HepG2 (cell line): Measurements from ENCODE around the gene IFT80. TPM values are rescaled to one million over a fixed set of nuclear protein-coding genes. Genes with fewer than 3 reads are reported as not detected.

ENCODE experiments used
- ATAC-seq: fragments of 200-7000 bp; cut with Tn5 transposase; 3 replicates; pipeline ENCODE4 v1.9.1; 2020; ENCODE audit warnings: mild to moderate bottlenecking, moderate library complexity
- BruUV-seq: library from RNA; stranded (reverse); fragments of 400-500 nt; replicated peaks from 2 replicates; lab custom pipeline; 2021; lab: Mats Ljungman, UMichigan
- CTCF ChIA-PET: fragments of 300-600 bp; formaldehyde crosslinking; extraction: SDS; loops from one replicate; lab custom pipeline; 2021; ENCODE audit warnings: low total read pairs, inconsistent platforms, low intra/inter-chr PET ratio; lab: Yijun Ruan, JAX
- POLR2A ChIA-PET: fragments of 350-600 bp; sonication (Branson Sonifier 250); formaldehyde crosslinking; loops from one replicate; lab custom pipeline; 2020; ENCODE audit warnings: antibody characterized with exemption, inconsistent platforms; lab: Yijun Ruan, JAX
- DNase-seq: peaks from one replicate; pipeline ENCODE4 v3.0.0-alpha.2; 2015; ENCODE audit warnings: low spot score
- FAIRE-seq: peaks from 3 replicates; lab custom pipeline; 2011; peaks lifted over from hg19 to GRCh38; lab: Jason Lieb, UNC
- H2AFZ ChIP-seq: one replicate; pipeline ENCODE4 v1.6.1; 2011; ENCODE audit warnings: low read length, inconsistent platforms
- H3K27ac ChIP-seq: fragments of 300-600 bp; 3 replicates; pipeline ENCODE4 v1.8.0; 2011; ENCODE audit warnings: mixed run types, mild to moderate bottlenecking, mixed read lengths, low read length, inconsistent platforms; ENCODE audit not compliant: insufficient read depth; ENCODE audit errors: extremely low read length
- H3K27me3 ChIP-seq, 2 experiments: fragments of 200-600 bp in 1 of 2; 2 replicates in 1 of 2; 3 replicates in 1 of 2; pipeline versions ENCODE4 v1.6.0 to v1.8.0; 2011; ENCODE audit warnings: low read length in 2 of 2, mild to moderate bottlenecking in 2 of 2, moderate library complexity in 2 of 2, inconsistent platforms in 1 of 2; ENCODE audit not compliant: insufficient read depth in 2 of 2, control insufficient read depth in 1 of 2
- H3K36me3 ChIP-seq, 2 experiments: fragments of 200-600 bp in 1 of 2; replicated peaks in 1 of 2; 2 replicates in 1 of 2; 3 replicates in 1 of 2; pipeline versions ENCODE4 v1.5.1 to v1.8.0; 2011; ENCODE audit warnings: low read length in 2 of 2, inconsistent platforms in 1 of 2; ENCODE audit not compliant: insufficient read depth in 2 of 2, control insufficient read depth in 1 of 2
- H3K4me1 ChIP-seq: 2 replicates; pipeline ENCODE4 v1.5.1; 2012; ENCODE audit warnings: low read length, inconsistent platforms; ENCODE audit not compliant: insufficient read depth
- H3K4me2 ChIP-seq: 2 replicates; pipeline ENCODE4 v1.6.0; 2011; ENCODE audit warnings: low read depth, low read length, inconsistent platforms
- H3K4me3 ChIP-seq, 3 experiments: fragments of 200-600 bp in 1 of 3; sonication (generic), shearing (Covaris generic) in 1 of 3; replicated peaks in 1 of 3; 2 replicates each; pipeline ENCODE4 v1.5.1; 2011 to 2016; ENCODE audit warnings: low read length in 3 of 3, inconsistent platforms in 2 of 3, low read depth in 2 of 3, mild to moderate bottlenecking in 2 of 3, control low read depth in 1 of 3, mixed read lengths in 1 of 3; ENCODE audit not compliant: insufficient read depth in 1 of 3
- H3K79me2 ChIP-seq: one replicate; pipeline ENCODE4 v1.6.1; 2011; ENCODE audit warnings: low read length, inconsistent platforms; ENCODE audit not compliant: insufficient read depth
- H3K9ac ChIP-seq: 2 replicates; pipeline ENCODE4 v1.6.0; 2011; ENCODE audit warnings: mild to moderate bottlenecking, low read depth, low read length, inconsistent platforms; ENCODE audit not compliant: insufficient read depth
- H3K9me3 ChIP-seq: 2 replicates; pipeline ENCODE4 v1.5.1; 2012; ENCODE audit warnings: mild to moderate bottlenecking, low read length
- H4K20me1 ChIP-seq: 2 replicates; pipeline ENCODE4 v1.6.0; 2011; ENCODE audit warnings: inconsistent platforms, mild to moderate bottlenecking, low read length, moderate library complexity; ENCODE audit not compliant: insufficient read depth
- EP300 ChIP-seq, 3 experiments: sonication (generic) in 1 of 3; formaldehyde crosslinking in 1 of 3; IDR thresholded peaks; 2 replicates each; pipeline versions ENCODE4 v1.5.1 to v1.6.1; 2011 to 2020; ENCODE audit warnings: low read depth in 2 of 3, low read length in 2 of 3, borderline replicate concordance in 1 of 3, improper control_type of control experiment in 1 of 3, mild to moderate bottlenecking in 1 of 3, missing genetic modification reagents in 1 of 3, moderate library complexity in 1 of 3
- FOXA1 ChIP-seq, 2 experiments: fragments of 450-650 bp in 1 of 2; sonication (generic) in 1 of 2; formaldehyde crosslinking in 1 of 2; IDR thresholded peaks; 2 replicates each; pipeline versions ENCODE4 v1.4.0 to v1.6.1; 2016 to 2020; ENCODE audit warnings: missing genetic modification reagents in 1 of 2
- FOXC1 ChIP-seq: sonication (generic); formaldehyde crosslinking; IDR thresholded peaks from 2 replicates; pipeline ENCODE4 v1.8.0; 2022; ENCODE audit warnings: mild to moderate bottlenecking, missing genetic modification reagents, borderline replicate concordance
- FOXO1 ChIP-seq: sonication (generic); formaldehyde crosslinking; IDR thresholded peaks from 2 replicates; pipeline ENCODE4 v1.4.0; 2020; ENCODE audit warnings: missing genetic modification reagents
- GABPB1 ChIP-seq: IDR thresholded peaks from 2 replicates; pipeline ENCODE4 v1.6.1; 2016; ENCODE audit warnings: mild to moderate bottlenecking, missing genetic modification reagents, moderate library complexity, missing compliant biosample characterization
- JARID2 ChIP-seq: sonication (generic); formaldehyde crosslinking; IDR thresholded peaks from 2 replicates; pipeline ENCODE4 v1.8.1; 2023; ENCODE audit warnings: missing genetic modification reagents, inconsistent platforms; ENCODE audit not compliant: insufficient replicate concordance
- KIAA2018 ChIP-seq: sonication (generic); formaldehyde crosslinking; IDR thresholded peaks from 2 replicates; pipeline ENCODE4 v1.5.0; 2020; ENCODE audit warnings: mild to moderate bottlenecking, missing genetic modification reagents, borderline replicate concordance
- MIXL1 ChIP-seq: IDR thresholded peaks from 2 replicates; pipeline ENCODE4 v1.6.1; 2016
- PAF1 ChIP-seq: IDR thresholded peaks from 2 replicates; pipeline ENCODE4 v1.6.1; 2016; ENCODE audit warnings: missing genetic modification reagents, missing compliant biosample characterization
- ZIK1 ChIP-seq: sonication (generic); formaldehyde crosslinking; IDR thresholded peaks from 2 replicates; pipeline ENCODE4 v1.5.0; 2020; ENCODE audit warnings: mild to moderate bottlenecking, low read depth, missing genetic modification reagents, borderline replicate concordance
- ZNF672 ChIP-seq: sonication (generic); formaldehyde crosslinking; IDR thresholded peaks from 2 replicates; pipeline ENCODE4 v1.8.1; 2022; ENCODE audit warnings: missing genetic modification reagents
- ZNF678 ChIP-seq: sonication (generic); formaldehyde crosslinking; IDR thresholded peaks from 2 replicates; pipeline ENCODE4 v1.4.0; 2020; ENCODE audit warnings: mild to moderate bottlenecking, missing genetic modification reagents
- WGBS: methylation state at CpG from one replicate; pipeline ENCODE4 v1.1.6; 2017; ENCODE audit warnings: low lambda C conversion rate; 5-methylcytosine and 5-hydroxymethylcytosine counted together
- in situ Hi-C: cut with HindIII; loops from 2 replicates; pipeline ENCODE4 v1.10.0; 2017; ENCODE audit warnings: low pct_unique_long_range_greater_than_20kb; ENCODE audit not compliant: extremely low pct_ligation_motif_present
- intact Hi-C: fragments of 100-400 bp; cut with micrococcal nuclease; formaldehyde crosslinking; loops from one replicate; pipeline ENCODE4 v1.10.0; 2022; ENCODE audit not compliant: unreplicated experiment
- polyA plus RNA-seq, 8 experiments: library from polyadenylated mRNA; depleted of rRNA in 3 of 8; stranded (reverse) in 7 of 8; unstranded in 1 of 8; fragments of >200 nt; fragmentation: Illumina TruSeq in 4 of 8; extraction: Trizol in 4 of 8; gene quantifications; 2 replicates each; pipeline versions ENCODE4 v1.2.1 to v1.2.3, GENCODE V29; 2011 to 2016; ENCODE audit warnings: low read depth in 4 of 8, missing spikeins in 1 of 8, mixed read lengths in 1 of 8; ENCODE audit not compliant: insufficient read depth in 1 of 8
- total RNA-seq, 5 experiments: library from RNA; depleted of rRNA; stranded (reverse); fragments of >200 nt; fragmentation: Illumina TruSeq; extraction: Trizol; gene quantifications; 2 replicates each; pipeline ENCODE4 v1.2.3, GENCODE V29; 2016; ENCODE audit warnings: low read depth in 1 of 5

IFT80 gene
- total and polyA plus RNA-seq, 2 of the 13 experiments (the other 11 are each of a cell fraction or from before 2014, with no cell fraction given), result 11.4 to 15.7 TPM

GRCh38 chr3:160369784-160370183, 29.2 kb downstream of the IFT80 start:
- Histone ChIP-seq H3K9ac (no peak overlapping the region), H3K79me2 (no peaks in the 10 kb centered on the region), H3K27ac (no peak overlapping the region), H4K20me1 (no peaks in the 10 kb centered on the region), H3K4me1 (0 out of 2 replicates have a peak, but pooled peaks cover 7% of the 10 kb centered on the region), H2AFZ (no peak overlapping the region), H3K36me3 (0 out of 5 replicates have a peak, but pooled peaks cover 0 to 5% of the 10 kb centered on the region in 2 experiments), H3K27me3 (no peaks in the 10 kb centered on the region)
- in situ Hi-C loops, result no loop called here
- FAIRE-seq, result no peak
- CTCF ChIA-PET, result no interaction called here
- ATAC-seq, result no peak
- intact Hi-C loops, result no loop called here
- BruUV-seq, result no TSS peak
- DNase-seq, result no peak
- 88% methylated on average over 1 of the region's 1 CpG for WGBS
- TF ChIP-seq ZNF678, result no peak
- TF ChIP-seq GABPB1 (CRISPR knock-in tag), result no peak
- TF ChIP-seq FOXC1 (CRISPR knock-in tag), result no peak
- no peak for TF ChIP-seq EP300 (IDR thresholded peaks at IDR 0.05; ENCODE audit: low read depth in 2 of 2, low read length in 2 of 2)
- no peak for TF ChIP-seq EP300 (CRISPR knock-in tag; IDR thresholded peaks at IDR 0.05; ENCODE audit: borderline replicate concordance)
- TF ChIP-seq PAF1 (CRISPR knock-in tag), result no peak
- TF ChIP-seq FOXO1 (CRISPR knock-in tag), result no peak
- TF ChIP-seq MIXL1, result no peak
- TF ChIP-seq KIAA2018 (CRISPR knock-in tag), result no peak
- TF ChIP-seq ZIK1 (CRISPR knock-in tag), result no peak
- TF ChIP-seq JARID2 (CRISPR knock-in tag), result no peak
- no peak for TF ChIP-seq FOXA1 (IDR thresholded peaks at IDR 0.05)
- TF ChIP-seq FOXA1 (CRISPR knock-in tag; IDR thresholded peaks at IDR 0.05), result no peak
- TF ChIP-seq ZNF672 (CRISPR knock-in tag), result no peak
- TF ChIP-seq, all 625 proteins: peak for 0
- Histone ChIP-seq H3K4me2 (no peak overlapping the region), H3K4me3 (no peak overlapping the region), H3K9me3 (no peaks in the 10 kb centered on the region)
- POLR2A ChIA-PET, result no interaction called here
